Keratinocyte (primary cell): ENCODE data around the gene SLC25A19. TPM values are rescaled to one million over a fixed set of nuclear protein-coding genes. Genes with fewer than 3 reads are reported as not detected.

Source experiments
- DNase-seq: peaks from one replicate; pipeline ENCODE4 v3.0.0-alpha.2; 2011; ENCODE audit warnings: low read depth, missing footprints, low spot score
- FAIRE-seq: peaks from 2 replicates; lab custom pipeline; 2011; peaks lifted over from hg19 to GRCh38; lab: Jason Lieb, UNC
- H2AFZ ChIP-seq: 2 replicates; pipeline ENCODE4 v1.6.0; 2012; ENCODE audit warnings: low read length, control low read depth, inconsistent platforms; ENCODE audit not compliant: control insufficient read depth
- H3K27ac ChIP-seq: 2 replicates; pipeline ENCODE4 v1.5.1; 2011; ENCODE audit warnings: low read length; ENCODE audit not compliant: control insufficient read depth, insufficient read depth
- H3K27me3 ChIP-seq: 3 replicates; pipeline ENCODE4 v1.6.0; 2011; ENCODE audit warnings: low read length; ENCODE audit not compliant: control insufficient read depth, insufficient read depth; ENCODE audit errors: extremely low read depth
- H3K36me3 ChIP-seq, 2 experiments: 2 replicates in 1 of 2; 3 replicates in 1 of 2; pipeline ENCODE4 v1.5.1; 2011; ENCODE audit warnings: low read length in 2 of 2, mild to moderate bottlenecking in 1 of 2; ENCODE audit not compliant: control insufficient read depth in 2 of 2, insufficient read depth in 2 of 2; ENCODE audit errors: extremely low read depth in 1 of 2
- H3K4me1 ChIP-seq: 3 replicates; pipeline ENCODE4 v1.5.1; 2011; ENCODE audit warnings: low read length; ENCODE audit not compliant: control insufficient read depth, insufficient read depth; ENCODE audit errors: extremely low read depth
- H3K4me2 ChIP-seq: 3 replicates; pipeline ENCODE4 v1.6.0; 2011; ENCODE audit warnings: low read depth, low read length; ENCODE audit not compliant: control insufficient read depth, insufficient read depth; ENCODE audit errors: extremely low read depth
- H3K4me3 ChIP-seq, 3 experiments: fragments of 200-600 bp in 1 of 3; sonication (generic) in 1 of 3; 2 replicates in 2 of 3; 3 replicates in 1 of 3; pipeline ENCODE4 v1.5.1; 2011 to 2016; ENCODE audit warnings: low read length in 3 of 3, mild to moderate bottlenecking in 3 of 3, control low read depth in 2 of 3, inconsistent platforms in 1 of 3, low read depth in 1 of 3, mixed read lengths in 1 of 3, mixed run types in 1 of 3, moderate library complexity in 1 of 3; ENCODE audit not compliant: control insufficient read depth in 2 of 3, insufficient read depth in 2 of 3; ENCODE audit errors: extremely low read depth in 1 of 3
- H3K79me2 ChIP-seq: 2 replicates; pipeline ENCODE4 v1.6.0; 2012; ENCODE audit warnings: low read length; ENCODE audit not compliant: control insufficient read depth, insufficient read depth
- H3K9ac ChIP-seq: 3 replicates; pipeline ENCODE4 v1.6.0; 2011; ENCODE audit warnings: low read length; ENCODE audit not compliant: control insufficient read depth, insufficient read depth; ENCODE audit errors: extremely low read depth
- H3K9me1 ChIP-seq: 3 replicates; pipeline ENCODE4 v1.6.0; 2011; ENCODE audit warnings: low read length; ENCODE audit not compliant: control insufficient read depth, insufficient read depth; ENCODE audit errors: extremely low read depth
- H3K9me3 ChIP-seq: 2 replicates; pipeline ENCODE4 v1.5.1; 2012; ENCODE audit warnings: low read depth, low read length; ENCODE audit not compliant: control insufficient read depth
- H4K20me1 ChIP-seq: 3 replicates; pipeline ENCODE4 v1.6.0; 2011; ENCODE audit warnings: low read length; ENCODE audit not compliant: control insufficient read depth, insufficient read depth; ENCODE audit errors: extremely low read depth
- EZH2 ChIP-seq: IDR thresholded peaks from one replicate; pipeline ENCODE4 v1.6.1; 2012; ENCODE audit warnings: inconsistent platforms, mild to moderate bottlenecking, low read length, moderate library complexity
- dilution Hi-C: fragments of 300-500 bp; cut with MboI; formaldehyde crosslinking; loops from one replicate; pipeline ENCODE4 v1.7.0; 2020; ENCODE audit warnings: low sequenced_read_pairs; ENCODE audit not compliant: extremely low pct_ligation_motif_present
- polyA plus RNA-seq, 5 experiments: library from polyadenylated mRNA; depleted of rRNA in 3 of 5; stranded (reverse) in 3 of 5; stranded (forward) in 1 of 5; unstranded in 1 of 5; fragments of >200 nt; gene quantifications; 1 replicate in 1 of 5; 2 replicates in 3 of 5; 3 replicates in 1 of 5; pipeline versions ENCODE4 v1.2.1 to v1.2.3, GENCODE V29; 2011 to 2012; ENCODE audit warnings: missing spikeins in 2 of 5, low read depth in 1 of 5, low replicate concordance in 1 of 5
- TF ChIP-seq, protein P1 (sequence below), 3 experiments: IDR thresholded peaks in 1 of 3; conservative IDR thresholded peaks in 1 of 3; optimal IDR thresholded peaks in 1 of 3; 2 replicates in 2 of 3; 3 replicates in 1 of 3; pipeline versions ENCODE3 to v1.5.1; 2011; ENCODE audit warnings: low read length in 3 of 3, mild to moderate bottlenecking in 3 of 3, moderate library complexity in 2 of 3, control low read depth in 1 of 3, inconsistent platforms in 1 of 3; ENCODE audit not compliant: insufficient read depth in 2 of 3; ENCODE audit errors: extremely low read depth in 1 of 3

The SLC25A19 gene
- polyA plus RNA-seq, 1 donor (not counting 4 experiments of a cell fraction or from before 2014, with no cell fraction given): 7.0 TPM

DNA sequence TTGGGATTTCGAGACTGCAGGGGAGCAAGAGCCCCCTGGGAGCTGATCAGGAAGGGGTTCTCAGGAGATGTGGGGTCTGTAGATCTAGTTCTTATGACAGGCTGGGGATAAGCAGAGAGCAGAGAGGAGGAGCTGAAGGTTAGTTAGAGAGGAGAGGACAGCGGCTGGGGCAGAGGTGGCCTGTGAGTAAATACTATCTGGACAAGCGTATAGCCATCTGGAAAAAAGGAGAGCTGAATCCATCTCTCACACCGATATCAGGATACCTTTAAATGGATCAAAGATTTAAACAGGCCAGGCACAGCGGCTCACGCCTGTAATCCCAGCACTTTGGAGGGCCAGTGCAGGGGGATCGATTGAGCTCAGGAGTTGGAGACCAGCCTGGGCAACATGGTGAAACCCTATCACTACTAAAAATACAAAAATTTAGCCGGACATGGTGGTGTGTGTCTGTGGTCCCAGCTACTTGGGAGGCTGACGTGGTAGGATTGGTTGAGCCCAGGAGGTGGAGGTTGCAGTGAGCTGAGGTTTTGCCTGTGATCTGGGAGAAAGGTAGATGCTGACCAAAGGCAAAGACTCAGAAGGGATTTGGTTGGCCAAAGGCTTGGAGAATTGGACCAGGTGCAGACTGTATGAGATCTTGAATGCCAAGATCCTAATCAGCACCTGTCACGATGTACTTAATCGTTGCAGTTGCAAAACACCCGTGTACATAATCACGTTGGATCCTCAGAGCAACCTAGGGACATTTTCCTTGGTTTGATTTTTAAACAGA is 18.9 kb upstream of the SLC25A19 start:
- Histone ChIP-seq H3K4me2 (no peak overlapping the region), H3K36me3 (no peaks in the 10 kb centered on the region), H3K9me3 (no peaks in the 10 kb centered on the region), H3K4me1 (peaks cover 4% of the 10 kb centered on the region), H3K4me3 (no peak overlapping the region), H2AFZ (no peak overlapping the region), H3K27ac (no peak overlapping the region), H3K79me2 (no peaks in the 10 kb centered on the region), H3K9ac (no peak overlapping the region), H3K9me1 (no peaks in the 10 kb centered on the region), H3K27me3 (no peaks in the 10 kb centered on the region), H4K20me1 (no peaks in the 10 kb centered on the region)
- FAIRE-seq: no peak
- dilution Hi-C loops: no loop called here
- no peak for DNase-seq
- TF ChIP-seq, protein P1, sequence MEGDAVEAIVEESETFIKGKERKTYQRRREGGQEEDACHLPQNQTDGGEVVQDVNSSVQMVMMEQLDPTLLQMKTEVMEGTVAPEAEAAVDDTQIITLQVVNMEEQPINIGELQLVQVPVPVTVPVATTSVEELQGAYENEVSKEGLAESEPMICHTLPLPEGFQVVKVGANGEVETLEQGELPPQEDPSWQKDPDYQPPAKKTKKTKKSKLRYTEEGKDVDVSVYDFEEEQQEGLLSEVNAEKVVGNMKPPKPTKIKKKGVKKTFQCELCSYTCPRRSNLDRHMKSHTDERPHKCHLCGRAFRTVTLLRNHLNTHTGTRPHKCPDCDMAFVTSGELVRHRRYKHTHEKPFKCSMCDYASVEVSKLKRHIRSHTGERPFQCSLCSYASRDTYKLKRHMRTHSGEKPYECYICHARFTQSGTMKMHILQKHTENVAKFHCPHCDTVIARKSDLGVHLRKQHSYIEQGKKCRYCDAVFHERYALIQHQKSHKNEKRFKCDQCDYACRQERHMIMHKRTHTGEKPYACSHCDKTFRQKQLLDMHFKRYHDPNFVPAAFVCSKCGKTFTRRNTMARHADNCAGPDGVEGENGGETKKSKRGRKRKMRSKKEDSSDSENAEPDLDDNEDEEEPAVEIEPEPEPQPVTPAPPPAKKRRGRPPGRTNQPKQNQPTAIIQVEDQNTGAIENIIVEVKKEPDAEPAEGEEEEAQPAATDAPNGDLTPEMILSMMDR (optimal IDR thresholded peaks at IDR 0.05 in 1 of 3, IDR thresholded peaks at IDR 0.05 in 1 of 3, conservative IDR thresholded peaks at IDR 0.05 in 1 of 3; ENCODE audit: extremely low read depth in 1 of 3, insufficient read depth in 2 of 3, low read length in 3 of 3): no peak
- no peak for TF ChIP-seq EZH2

DNA sequence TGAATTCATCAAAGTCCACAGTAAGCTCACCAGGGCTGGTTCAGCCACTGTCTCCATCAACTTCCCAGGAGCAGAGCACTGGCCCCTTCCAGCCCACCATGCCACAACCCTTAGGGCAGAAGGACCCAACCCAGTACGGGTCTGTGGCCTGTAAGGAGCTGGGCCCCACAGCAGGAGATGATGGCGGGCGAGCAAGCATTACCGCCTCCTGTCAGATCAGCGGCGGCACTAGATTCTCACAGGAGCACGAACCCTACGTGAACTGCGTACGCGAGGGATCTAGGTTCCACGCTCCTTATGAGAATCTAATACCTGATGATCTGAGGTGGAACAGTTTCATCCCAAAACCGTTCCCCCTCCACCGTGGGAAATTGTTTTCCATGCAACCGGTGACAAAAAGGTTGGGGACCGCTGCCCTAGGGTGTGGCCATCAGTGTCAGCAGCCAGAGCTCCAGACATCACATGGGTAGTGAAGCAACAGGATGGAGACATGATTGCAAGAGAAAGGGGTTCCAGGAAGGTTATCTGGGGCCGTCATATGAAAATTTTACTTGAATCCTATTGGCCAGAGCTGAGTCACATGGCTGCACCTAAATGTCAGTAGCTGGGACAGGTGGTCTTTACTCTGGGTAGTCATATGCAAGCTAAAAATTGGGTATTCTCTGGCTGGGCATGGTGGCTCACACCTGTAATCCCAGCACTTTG is 12.4 kb upstream of the SLC25A19 start:
- dilution Hi-C loops: no loop called here
- Histone ChIP-seq H3K4me1 (no peaks in the 10 kb centered on the region), H3K79me2 (no peaks in the 10 kb centered on the region), H3K27ac (no peak overlapping the region), H3K4me3 (no peak overlapping the region), H3K9me3 (no peaks in the 10 kb centered on the region), H3K9me1 (no peaks in the 10 kb centered on the region), H3K9ac (no peak overlapping the region), H3K4me2 (no peak overlapping the region), H4K20me1 (no peaks in the 10 kb centered on the region), H3K27me3 (no peaks in the 10 kb centered on the region), H3K36me3 (no peaks in the 10 kb centered on the region), H2AFZ (no peak overlapping the region)
- DNase-seq: no peak
- TF ChIP-seq EZH2: no peak
- TF ChIP-seq, protein P1 (optimal IDR thresholded peaks at IDR 0.05 in 1 of 3, IDR thresholded peaks at IDR 0.05 in 1 of 3, conservative IDR thresholded peaks at IDR 0.05 in 1 of 3; ENCODE audit: extremely low read depth in 1 of 3, insufficient read depth in 2 of 3, low read length in 3 of 3): no peak
- FAIRE-seq: no peak
